Sigmoid colon (tissue), 7 donors: Measurements from ENCODE around the gene RESF1. TPM values are rescaled to one million over a fixed set of nuclear protein-coding genes. Genes with fewer than 3 reads are reported as not detected.

Experiments
- DNase-seq: peaks from one replicate; pipeline ENCODE4 v3.0.0-alpha.2; 2019
- H3K27ac ChIP-seq, 4 donors: fragments of 200-600 bp; sonication (generic); one replicate each; pipeline ENCODE4 v1.5.1; 2016 to 2019; ENCODE audit warnings: mild to moderate bottlenecking in 1 of 4
- H3K27me3 ChIP-seq, 3 donors: fragments of 200-600 bp; sonication (generic); one replicate each; pipeline ENCODE4 v1.5.1; 2019; ENCODE audit warnings: mild to moderate bottlenecking in 1 of 3
- H3K36me3 ChIP-seq, 4 donors: fragments of 200-600 bp; sonication (generic); one replicate each; pipeline ENCODE4 v1.5.1; 2016 to 2019
- H3K4me1 ChIP-seq, 4 donors: fragments of 200-600 bp; sonication (generic); one replicate each; pipeline ENCODE4 v1.5.1; 2017 to 2019
- H3K4me3 ChIP-seq, 4 donors: fragments of 200-600 bp; sonication (generic); one replicate each; pipeline ENCODE4 v1.5.1; 2017 to 2019; ENCODE audit warnings: mild to moderate bottlenecking in 2 of 4, moderate library complexity in 1 of 4
- H3K9me3 ChIP-seq, 4 donors: fragments of 200-600 bp in 3 of 4; sonication (generic) in 3 of 4; one replicate each; pipeline versions ENCODE4 v1.5.1 to v1.6.1; 2013 to 2019
- EP300 ChIP-seq, 4 donors: sonication (generic); formaldehyde crosslinking; IDR thresholded peaks; one replicate each; pipeline ENCODE4 v1.6.1; 2017; ENCODE audit warnings: antibody characterized with exemption in 4 of 4
- POLR2A ChIP-seq, 2 donors: fragments of 450-650 bp; IDR thresholded peaks; one replicate each; pipeline ENCODE4 v1.6.1; 2016; ENCODE audit warnings: antibody characterized with exemption in 2 of 2, mild to moderate bottlenecking in 2 of 2, moderate library complexity in 2 of 2
- POLR2AphosphoS5 ChIP-seq, 4 donors: sonication (generic); formaldehyde crosslinking; IDR thresholded peaks; one replicate each; pipeline ENCODE4 v1.6.1; 2017; ENCODE audit warnings: antibody characterized with exemption in 4 of 4
- WGBS, 2 donors: extraction: QIAGEN DNeasy Blood & Tissue Kit; methylation state at CpG; one replicate each; pipeline ENCODE4 v1.1.7; 2013; 5-methylcytosine and 5-hydroxymethylcytosine counted together
- intact Hi-C: fragments of 100-400 bp; cut with DNase I; formaldehyde crosslinking; loops from one replicate; pipeline ENCODE4 v1.15.1; 2023
- polyA plus RNA-seq, 3 donors: library from polyadenylated mRNA; stranded (reverse); fragments of 200-250 nt; gene quantifications; one replicate each; pipeline ENCODE4 v1.2.3, GENCODE V29; 2013
- total RNA-seq, 4 donors: library from RNA; depleted of rRNA; stranded (reverse); fragments of >200 nt; gene quantifications; one replicate each; pipeline ENCODE4 v1.1.0, GENCODE V29; 2016
- TF ChIP-seq, protein P1 (sequence below), 4 experiments: fragments of 450-650 bp in 3 of 4; fragments of 200-600 bp in 1 of 4; IDR thresholded peaks; one replicate each; pipeline ENCODE4 v1.5.1; 2016 to 2019; ENCODE audit warnings: antibody characterized with exemption in 4 of 4, mild to moderate bottlenecking in 3 of 4, moderate library complexity in 2 of 4
- donor health status: healthy with polysubstance abuse.
- donor health status: Bipolar disorder and iron deficiency.
- donor health status: healthy.

RESF1 gene
- total and polyA plus RNA-seq, 7 donors: 22.2 to 49.4 (median 36.4) TPM

DNA sequence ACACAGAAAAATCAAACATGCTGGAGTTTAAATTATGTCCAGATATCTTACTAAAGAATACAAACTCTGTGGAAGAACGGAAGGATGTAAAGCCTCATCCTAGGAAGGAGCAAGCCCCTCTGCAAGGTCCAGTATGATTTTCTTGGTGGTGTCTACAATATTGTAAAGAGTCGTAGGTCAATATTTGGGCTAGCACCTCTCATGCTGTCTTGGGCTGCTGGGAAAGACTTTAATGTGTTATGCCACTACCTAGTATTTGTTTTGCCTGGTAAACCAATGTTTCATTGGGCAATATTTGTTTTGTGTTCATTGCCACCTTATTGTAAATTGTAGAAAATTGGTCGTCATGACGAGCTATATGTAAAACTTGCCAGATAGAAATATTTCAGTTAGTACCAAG, 26.6 kb downstream of the RESF1 start:
- Histone ChIP-seq H3K4me3 (no peak overlapping the region), H3K9me3 (peaks cover 0 to 25% (median 0%) of the 10 kb centered on the region in 4 donors), H3K36me3 (peaks cover 0 to 40% (median 7%) of the 10 kb centered on the region in 4 donors), H3K27ac (no peak overlapping the region), H3K4me1 (no peaks in the 10 kb centered on the region), H3K27me3 (no peaks in the 10 kb centered on the region)
- TF ChIP-seq EP300 (IDR thresholded peaks at IDR 0.05): no peak
- no peak for TF ChIP-seq POLR2A (IDR thresholded peaks at IDR 0.05)
- TF ChIP-seq, protein P1, sequence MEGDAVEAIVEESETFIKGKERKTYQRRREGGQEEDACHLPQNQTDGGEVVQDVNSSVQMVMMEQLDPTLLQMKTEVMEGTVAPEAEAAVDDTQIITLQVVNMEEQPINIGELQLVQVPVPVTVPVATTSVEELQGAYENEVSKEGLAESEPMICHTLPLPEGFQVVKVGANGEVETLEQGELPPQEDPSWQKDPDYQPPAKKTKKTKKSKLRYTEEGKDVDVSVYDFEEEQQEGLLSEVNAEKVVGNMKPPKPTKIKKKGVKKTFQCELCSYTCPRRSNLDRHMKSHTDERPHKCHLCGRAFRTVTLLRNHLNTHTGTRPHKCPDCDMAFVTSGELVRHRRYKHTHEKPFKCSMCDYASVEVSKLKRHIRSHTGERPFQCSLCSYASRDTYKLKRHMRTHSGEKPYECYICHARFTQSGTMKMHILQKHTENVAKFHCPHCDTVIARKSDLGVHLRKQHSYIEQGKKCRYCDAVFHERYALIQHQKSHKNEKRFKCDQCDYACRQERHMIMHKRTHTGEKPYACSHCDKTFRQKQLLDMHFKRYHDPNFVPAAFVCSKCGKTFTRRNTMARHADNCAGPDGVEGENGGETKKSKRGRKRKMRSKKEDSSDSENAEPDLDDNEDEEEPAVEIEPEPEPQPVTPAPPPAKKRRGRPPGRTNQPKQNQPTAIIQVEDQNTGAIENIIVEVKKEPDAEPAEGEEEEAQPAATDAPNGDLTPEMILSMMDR (IDR thresholded peaks at IDR 0.05): no peak
- WGBS, 2 donors: 91 to 93% methylated on average over 4 of the region's 4 CpGs
- DNase-seq: no peak
- intact Hi-C loops: no loop called here

DNA sequence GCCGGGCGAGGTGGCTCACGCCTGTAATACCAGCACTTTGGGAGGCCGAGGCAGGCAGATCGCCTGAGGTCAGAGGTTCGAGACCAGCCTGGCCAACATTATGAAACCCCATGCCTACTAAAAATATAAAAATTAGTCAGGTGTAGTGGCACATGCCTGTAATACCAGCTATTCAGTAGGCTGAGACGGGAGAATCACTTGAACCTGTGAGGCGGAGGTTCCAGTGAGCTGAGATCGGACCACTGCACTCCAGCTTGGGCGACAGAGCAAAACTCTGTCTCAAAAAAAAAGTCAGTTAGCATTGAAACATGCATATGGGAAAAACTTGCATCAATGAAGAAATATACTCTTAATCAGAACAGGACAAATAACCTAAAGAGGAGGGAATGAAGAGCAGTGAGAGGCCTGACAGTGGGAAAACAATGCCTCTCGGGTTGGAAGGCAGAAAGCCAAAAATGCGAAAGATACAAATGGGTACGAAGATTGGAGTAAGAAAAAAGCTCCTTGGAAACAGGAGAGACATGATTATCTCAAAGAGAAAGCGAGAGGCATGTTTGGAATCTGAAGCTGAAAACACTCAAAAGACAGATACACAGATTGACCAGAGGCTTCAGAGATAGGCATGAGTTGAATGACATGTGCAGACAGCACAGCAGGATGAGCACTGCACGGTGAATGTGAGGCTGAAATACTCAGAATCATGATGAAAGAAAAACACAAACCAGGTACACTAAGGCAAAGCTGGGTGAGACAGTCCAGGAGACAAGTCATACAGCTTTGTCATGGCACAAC, 30.6 kb downstream of the RESF1 start:
- Histone ChIP-seq H3K4me3 (no peak overlapping the region), H3K4me1 (no peaks in the 10 kb centered on the region), H3K27ac (no peak overlapping the region), H3K9me3 (no peaks in the 10 kb centered on the region), H3K27me3 (no peaks in the 10 kb centered on the region), H3K36me3 (peaks cover 0 to 41% (median 4%) of the 10 kb centered on the region in 4 donors)
- 97% methylated on average over 15 of the region's 15 CpGs for WGBS, 2 donors
- TF ChIP-seq EP300 (IDR thresholded peaks at IDR 0.05) (no peak), POLR2A (IDR thresholded peaks at IDR 0.05) (no peak), POLR2AphosphoS5 (IDR thresholded peaks at IDR 0.05) (no peak)
- TF ChIP-seq, protein P1 (IDR thresholded peaks at IDR 0.05): no peak
- DNase-seq: no peak
- intact Hi-C loops: no loop called here

DNA sequence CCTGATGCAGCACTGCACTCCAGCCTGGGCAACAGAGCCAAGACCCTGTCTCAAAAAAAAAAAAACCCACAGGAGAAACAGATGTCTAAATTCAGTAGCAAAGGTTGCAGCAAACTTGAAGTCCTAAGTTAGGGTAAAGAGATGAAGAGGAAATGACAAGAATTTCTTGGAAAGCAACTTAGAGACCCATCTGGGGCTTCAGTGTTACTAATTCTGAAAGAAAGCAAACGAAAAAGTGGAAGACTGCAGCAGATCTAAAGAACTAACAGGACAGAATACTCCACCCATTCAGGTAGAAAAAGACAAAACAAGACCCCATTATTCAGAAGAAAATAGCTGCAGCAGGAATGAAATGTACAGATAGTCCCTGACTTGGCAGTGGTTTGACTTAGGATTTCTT, 31.9 kb downstream of the RESF1 start:
- no peaks in the 10 kb centered on the region for H3K27me3 ChIP-seq
- H3K4me1 ChIP-seq: no peaks in the 10 kb centered on the region
- TF ChIP-seq, protein P1 (IDR thresholded peaks at IDR 0.05): no peak
- TF ChIP-seq EP300 (IDR thresholded peaks at IDR 0.05): no peak
- TF ChIP-seq POLR2A (IDR thresholded peaks at IDR 0.05): no peak
- H3K9me3 ChIP-seq: no peaks in the 10 kb centered on the region
- H3K27ac ChIP-seq: no peak overlapping the region
- H3K4me3 ChIP-seq: no peak overlapping the region
- 61 to 85% methylated on average over 1 of the region's 1 CpG for WGBS, 2 donors
- peaks cover 0 to 54% (median 4%) of the 10 kb centered on the region in 4 donors for H3K36me3 ChIP-seq
- intact Hi-C loops: no loop called here
- no peak for DNase-seq

DNA sequence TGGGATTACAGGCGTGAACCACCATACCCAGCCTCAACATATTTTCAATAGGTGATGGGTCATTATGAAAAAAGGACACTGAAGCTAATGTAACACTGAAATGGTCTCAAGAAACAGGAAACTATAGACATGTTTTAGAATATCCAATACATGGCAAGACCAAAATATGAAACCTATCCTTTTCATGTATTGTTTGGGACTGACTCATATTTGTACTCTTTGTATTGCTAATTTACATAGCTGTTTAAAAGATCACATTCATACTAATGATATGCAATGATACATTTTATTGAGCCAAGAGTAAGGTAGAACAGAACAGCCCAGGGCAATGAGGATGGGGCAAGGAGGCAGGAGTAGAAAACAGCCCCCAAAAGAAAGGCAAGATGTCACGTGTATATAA, 32.6 kb downstream of the RESF1 start:
- H3K27me3 ChIP-seq: no peaks in the 10 kb centered on the region
- H3K4me3 ChIP-seq: no peak overlapping the region
- DNase-seq: no peak
- TF ChIP-seq EP300 (IDR thresholded peaks at IDR 0.05): no peak
- TF ChIP-seq POLR2A (IDR thresholded peaks at IDR 0.05): no peak
- TF ChIP-seq, protein P1 (IDR thresholded peaks at IDR 0.05): no peak
- no peak overlapping the region for H3K27ac ChIP-seq
- WGBS, 2 donors: 94 to 98% methylated on average over 2 of the region's 2 CpGs
- H3K36me3 ChIP-seq: peaks cover 3 to 61% (median 5%) of the 10 kb centered on the region in 4 donors
- H3K9me3 ChIP-seq: no peaks in the 10 kb centered on the region
- no peaks in the 10 kb centered on the region for H3K4me1 ChIP-seq
- intact Hi-C loops: no loop called here

DNA sequence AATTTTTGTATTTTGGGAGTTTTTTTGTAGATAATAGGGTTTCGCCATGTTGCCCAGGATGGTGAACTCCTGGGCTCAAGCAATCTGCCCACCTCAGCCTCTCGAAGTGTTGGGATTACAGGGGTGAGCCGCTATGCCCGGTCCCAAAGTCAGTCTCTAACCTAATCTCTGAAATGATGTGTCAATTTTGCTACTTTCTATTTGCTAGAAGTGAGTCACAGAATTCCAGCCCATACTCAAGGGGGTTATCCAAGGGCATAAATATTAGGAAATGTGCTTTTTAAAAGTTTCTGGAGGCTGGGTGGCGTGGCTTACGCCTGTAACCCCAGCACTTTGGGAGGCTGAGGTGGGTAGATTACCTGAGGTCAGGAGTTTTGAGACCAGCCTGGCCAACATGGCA, 40.5 kb downstream of the RESF1 start:
- intact Hi-C loops: no loop called here
- H3K9me3 ChIP-seq: no peaks in the 10 kb centered on the region
- DNase-seq: no peak
- H3K27me3 ChIP-seq: no peaks in the 10 kb centered on the region
- 91 to 99% methylated on average over 6 of the region's 6 CpGs for WGBS, 2 donors
- H3K4me3 ChIP-seq: no peak overlapping the region
- H3K27ac ChIP-seq: no peak overlapping the region
- TF ChIP-seq EP300 (IDR thresholded peaks at IDR 0.05) (no peak), POLR2AphosphoS5 (IDR thresholded peaks at IDR 0.05) (no peak), POLR2A (IDR thresholded peaks at IDR 0.05) (no peak)
- TF ChIP-seq, protein P1 (IDR thresholded peaks at IDR 0.05): no peak
- H3K36me3 ChIP-seq: peaks cover 0 to 64% (median 22%) of the 10 kb centered on the region in 4 donors
- peaks cover 0 to 7% (median 0%) of the 10 kb centered on the region in 4 donors for H3K4me1 ChIP-seq
